SK-N-SH treated with all-trans-retinoic acid at 6 μM for 48 hours (cell line): ENCODE results near the gene CHERP.

Source experiments
- ATAC-seq: fragments of 200-7000 bp; cut with Tn5 transposase; 3 replicates; pipeline ENCODE4 v1.9.1; 2020; ENCODE audit warnings: mild to moderate bottlenecking, moderate library complexity
- ARNTL ChIP-seq: fragments of 450-650 bp; formaldehyde crosslinking; IDR thresholded peaks from 2 replicates; pipeline ENCODE4 v1.5.0; 2020; ENCODE audit warnings: low read depth, mild to moderate bottlenecking, moderate library complexity, borderline replicate concordance
- BACH2 ChIP-seq: fragments of 250-450 bp; sonication (Bioruptor Pico); IDR thresholded peaks from 2 replicates; pipeline ENCODE4 v1.9.0; 2021; ENCODE audit warnings: mild to moderate bottlenecking, borderline replicate concordance
- CREB5 ChIP-seq: fragments of 250-450 bp; sonication (Bioruptor Pico); IDR thresholded peaks from 2 replicates; pipeline ENCODE4 v1.5.1; 2020; ENCODE audit warnings: low read depth, mild to moderate bottlenecking, moderate library complexity
- CSDC2 ChIP-seq: fragments of 250-450 bp; sonication (Bioruptor Pico); IDR thresholded peaks from 2 replicates; pipeline ENCODE4 v1.5.0; 2020; ENCODE audit warnings: mild to moderate bottlenecking, moderate library complexity
- ESRRG ChIP-seq: fragments of 250-450 bp; sonication (Bioruptor Pico); IDR thresholded peaks from 2 replicates; pipeline ENCODE4 v1.6.1; 2021; ENCODE audit warnings: mild to moderate bottlenecking
- GLIS3 ChIP-seq: fragments of 250-450 bp; sonication (Bioruptor Pico); IDR thresholded peaks from 2 replicates; pipeline ENCODE4 v1.5.0; 2020; ENCODE audit warnings: mild to moderate bottlenecking, moderate library complexity
- ISL1 ChIP-seq: fragments of 250-450 bp; sonication (Bioruptor Pico); IDR thresholded peaks from 2 replicates; pipeline ENCODE4 v2.1.2; 2022; ENCODE audit warnings: mild to moderate bottlenecking, moderate library complexity
- OSR1 ChIP-seq: fragments of 250-450 bp; sonication (Bioruptor Pico); IDR thresholded peaks from 2 replicates; pipeline ENCODE4 v1.8.0; 2022; ENCODE audit warnings: moderate library complexity, mild to moderate bottlenecking, inconsistent platforms
- POU6F1 ChIP-seq: fragments of 250-450 bp; sonication (Bioruptor Pico); IDR thresholded peaks from 2 replicates; pipeline ENCODE4 v1.8.0; 2021; ENCODE audit warnings: low read depth, mild to moderate bottlenecking, moderate library complexity, borderline replicate concordance
- RARB ChIP-seq: fragments of 250-450 bp; sonication (Bioruptor Pico); IDR thresholded peaks from 2 replicates; pipeline ENCODE4 v1.8.0; 2021; ENCODE audit warnings: mild to moderate bottlenecking, moderate library complexity
- SNAI2 ChIP-seq: fragments of 250-450 bp; sonication (Bioruptor Pico); IDR thresholded peaks from 2 replicates; pipeline ENCODE4 v1.5.0; 2020; ENCODE audit warnings: mild to moderate bottlenecking, moderate library complexity
- TCF4 ChIP-seq: fragments of 250-450 bp; sonication (Bioruptor Pico); IDR thresholded peaks from 2 replicates; pipeline ENCODE4 v1.8.0; 2021; ENCODE audit warnings: mild to moderate bottlenecking, moderate library complexity, borderline replicate concordance
- TOX ChIP-seq: fragments of 250-450 bp; sonication (Bioruptor Pico); IDR thresholded peaks from 2 replicates; pipeline ENCODE4 v1.8.0; 2021; ENCODE audit warnings: mild to moderate bottlenecking, moderate library complexity, borderline replicate concordance
- ZFP3 ChIP-seq: fragments of 250-450 bp; sonication (Bioruptor Pico); IDR thresholded peaks from 2 replicates; pipeline ENCODE4 v1.5.0; 2020; ENCODE audit warnings: mild to moderate bottlenecking, moderate library complexity
- ZFP30 ChIP-seq: fragments of 450-650 bp; formaldehyde crosslinking; IDR thresholded peaks from 2 replicates; pipeline ENCODE4 v1.5.0; 2022; ENCODE audit warnings: mild to moderate bottlenecking, moderate library complexity
- ZNF70 ChIP-seq: fragments of 450-650 bp; formaldehyde crosslinking; IDR thresholded peaks from 2 replicates; pipeline ENCODE4 v1.5.0; 2020; ENCODE audit warnings: mild to moderate bottlenecking, moderate library complexity
- ZNF8 ChIP-seq: fragments of 450-650 bp; formaldehyde crosslinking; IDR thresholded peaks from 2 replicates; pipeline ENCODE4 v1.5.0; 2020; ENCODE audit warnings: mild to moderate bottlenecking, moderate library complexity
- TF ChIP-seq, protein P1 (sequence below): fragments of 250-450 bp; sonication (Bioruptor Pico); IDR thresholded peaks from 2 replicates; pipeline ENCODE4 v1.8.0; 2020; ENCODE audit warnings: mild to moderate bottlenecking, moderate library complexity, borderline replicate concordance
- TF ChIP-seq, protein P2 (sequence below): fragments of 250-450 bp; sonication (Bioruptor Pico); IDR thresholded peaks from 2 replicates; pipeline ENCODE4 v1.5.1; 2021; ENCODE audit warnings: mild to moderate bottlenecking, moderate library complexity
- TF ChIP-seq, protein P3 (sequence below): fragments of 250-450 bp; sonication (Bioruptor Pico); IDR thresholded peaks from 2 replicates; pipeline ENCODE4 v1.5.0; 2020; ENCODE audit warnings: mild to moderate bottlenecking, moderate library complexity

The CHERP gene

GRCh38 chr19:16571283-16571682 is 29.0 kb upstream of the CHERP start:
- TF ChIP-seq BACH2, result no peak
- no peak for TF ChIP-seq TCF4 (CRISPR knock-in tag)
- no peak for TF ChIP-seq POU6F1 (CRISPR knock-in tag)
- no peak for TF ChIP-seq ARNTL
- TF ChIP-seq, protein P1, sequence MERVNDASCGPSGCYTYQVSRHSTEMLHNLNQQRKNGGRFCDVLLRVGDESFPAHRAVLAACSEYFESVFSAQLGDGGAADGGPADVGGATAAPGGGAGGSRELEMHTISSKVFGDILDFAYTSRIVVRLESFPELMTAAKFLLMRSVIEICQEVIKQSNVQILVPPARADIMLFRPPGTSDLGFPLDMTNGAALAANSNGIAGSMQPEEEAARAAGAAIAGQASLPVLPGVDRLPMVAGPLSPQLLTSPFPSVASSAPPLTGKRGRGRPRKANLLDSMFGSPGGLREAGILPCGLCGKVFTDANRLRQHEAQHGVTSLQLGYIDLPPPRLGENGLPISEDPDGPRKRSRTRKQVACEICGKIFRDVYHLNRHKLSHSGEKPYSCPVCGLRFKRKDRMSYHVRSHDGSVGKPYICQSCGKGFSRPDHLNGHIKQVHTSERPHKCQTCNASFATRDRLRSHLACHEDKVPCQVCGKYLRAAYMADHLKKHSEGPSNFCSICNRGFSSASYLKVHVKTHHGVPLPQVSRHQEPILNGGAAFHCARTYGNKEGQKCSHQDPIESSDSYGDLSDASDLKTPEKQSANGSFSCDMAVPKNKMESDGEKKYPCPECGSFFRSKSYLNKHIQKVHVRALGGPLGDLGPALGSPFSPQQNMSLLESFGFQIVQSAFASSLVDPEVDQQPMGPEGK, result no peak
- TF ChIP-seq GLIS3 (CRISPR knock-in tag), result no peak
- no peak for TF ChIP-seq RARB (CRISPR knock-in tag)
- no peak for TF ChIP-seq ESRRG (CRISPR knock-in tag)
- TF ChIP-seq CREB5, result no peak
- TF ChIP-seq, protein P2, sequence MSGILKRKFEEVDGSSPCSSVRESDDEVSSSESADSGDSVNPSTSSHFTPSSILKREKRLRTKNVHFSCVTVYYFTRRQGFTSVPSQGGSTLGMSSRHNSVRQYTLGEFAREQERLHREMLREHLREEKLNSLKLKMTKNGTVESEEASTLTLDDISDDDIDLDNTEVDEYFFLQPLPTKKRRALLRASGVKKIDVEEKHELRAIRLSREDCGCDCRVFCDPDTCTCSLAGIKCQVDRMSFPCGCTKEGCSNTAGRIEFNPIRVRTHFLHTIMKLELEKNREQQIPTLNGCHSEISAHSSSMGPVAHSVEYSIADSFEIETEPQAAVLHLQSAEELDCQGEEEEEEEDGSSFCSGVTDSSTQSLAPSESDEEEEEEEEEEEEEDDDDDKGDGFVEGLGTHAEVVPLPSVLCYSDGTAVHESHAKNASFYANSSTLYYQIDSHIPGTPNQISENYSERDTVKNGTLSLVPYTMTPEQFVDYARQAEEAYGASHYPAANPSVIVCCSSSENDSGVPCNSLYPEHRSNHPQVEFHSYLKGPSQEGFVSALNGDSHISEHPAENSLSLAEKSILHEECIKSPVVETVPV (CRISPR knock-in tag), result no peak
- TF ChIP-seq, all 23 proteins: peak for 0
- no peak for ATAC-seq

- no peak for ATAC-seq
- TF ChIP-seq ZFP30 (CRISPR knock-in tag), result no peak
Measured at GRCh38 chr19:16569609-16570320, 27.5 kb upstream of the CHERP start.

- TF ChIP-seq, protein P2 (CRISPR knock-in tag), result no peak
- TF ChIP-seq TCF4 (CRISPR knock-in tag), result no peak
- TF ChIP-seq SNAI2 (CRISPR knock-in tag), result no peak
- TF ChIP-seq CSDC2, result no peak
- no peak for TF ChIP-seq ZNF70
- TF ChIP-seq GLIS3 (CRISPR knock-in tag), result no peak
- TF ChIP-seq POU6F1 (CRISPR knock-in tag), result no peak
- TF ChIP-seq ISL1 (CRISPR knock-in tag), result no peak
- TF ChIP-seq, protein P3, sequence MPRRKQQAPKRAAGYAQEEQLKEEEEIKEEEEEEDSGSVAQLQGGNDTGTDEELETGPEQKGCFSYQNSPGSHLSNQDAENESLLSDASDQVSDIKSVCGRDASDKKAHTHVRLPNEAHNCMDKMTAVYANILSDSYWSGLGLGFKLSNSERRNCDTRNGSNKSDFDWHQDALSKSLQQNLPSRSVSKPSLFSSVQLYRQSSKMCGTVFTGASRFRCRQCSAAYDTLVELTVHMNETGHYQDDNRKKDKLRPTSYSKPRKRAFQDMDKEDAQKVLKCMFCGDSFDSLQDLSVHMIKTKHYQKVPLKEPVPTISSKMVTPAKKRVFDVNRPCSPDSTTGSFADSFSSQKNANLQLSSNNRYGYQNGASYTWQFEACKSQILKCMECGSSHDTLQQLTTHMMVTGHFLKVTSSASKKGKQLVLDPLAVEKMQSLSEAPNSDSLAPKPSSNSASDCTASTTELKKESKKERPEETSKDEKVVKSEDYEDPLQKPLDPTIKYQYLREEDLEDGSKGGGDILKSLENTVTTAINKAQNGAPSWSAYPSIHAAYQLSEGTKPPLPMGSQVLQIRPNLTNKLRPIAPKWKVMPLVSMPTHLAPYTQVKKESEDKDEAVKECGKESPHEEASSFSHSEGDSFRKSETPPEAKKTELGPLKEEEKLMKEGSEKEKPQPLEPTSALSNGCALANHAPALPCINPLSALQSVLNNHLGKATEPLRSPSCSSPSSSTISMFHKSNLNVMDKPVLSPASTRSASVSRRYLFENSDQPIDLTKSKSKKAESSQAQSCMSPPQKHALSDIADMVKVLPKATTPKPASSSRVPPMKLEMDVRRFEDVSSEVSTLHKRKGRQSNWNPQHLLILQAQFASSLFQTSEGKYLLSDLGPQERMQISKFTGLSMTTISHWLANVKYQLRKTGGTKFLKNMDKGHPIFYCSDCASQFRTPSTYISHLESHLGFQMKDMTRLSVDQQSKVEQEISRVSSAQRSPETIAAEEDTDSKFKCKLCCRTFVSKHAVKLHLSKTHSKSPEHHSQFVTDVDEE (CRISPR knock-in tag), result no peak
- no peak for TF ChIP-seq RARB (CRISPR knock-in tag)
- no peak for TF ChIP-seq ARNTL
- TF ChIP-seq ZFP30 (CRISPR knock-in tag), result no peak
- no peak for TF ChIP-seq CREB5
- no peak for TF ChIP-seq OSR1 (CRISPR knock-in tag)
- TF ChIP-seq ZNF8, result no peak
- no peak for TF ChIP-seq ZFP3 (CRISPR knock-in tag)
- TF ChIP-seq TOX, result no peak
- TF ChIP-seq, all 23 proteins: peak for 0
- ATAC-seq, result no peak
Measured at GRCh38 chr19:16566702-16567101, 24.5 kb upstream of the CHERP start.
